Upper lobe of left lung (tissue), 4 donors: ENCODE results near the gene STOM.
A peak's percentile ranks its signal among the peaks of the same experiment; 100 is the strongest.

Experiments used
- CTCF ChIP-seq, 6 experiments: fragments of 450-650 bp in 4 of 6; fragments of 200-600 bp in 2 of 6; sonication (generic) in 2 of 6; IDR thresholded peaks; one replicate each; pipeline ENCODE4 v1.5.1; 2016 to 2019; ENCODE audit warnings: antibody characterized with exemption in 6 of 6
- POLR2A ChIP-seq, 4 donors: fragments of 450-650 bp; IDR thresholded peaks; one replicate each; pipeline ENCODE4 v1.5.1; 2016 to 2017; ENCODE audit warnings: antibody characterized with exemption in 4 of 4, mild to moderate bottlenecking in 2 of 4
- POLR2AphosphoS5 ChIP-seq, 2 donors: sonication (generic); formaldehyde crosslinking; IDR thresholded peaks; one replicate each; pipeline ENCODE4 v1.5.1; 2017; ENCODE audit warnings: antibody characterized with exemption in 2 of 2

DNA sequence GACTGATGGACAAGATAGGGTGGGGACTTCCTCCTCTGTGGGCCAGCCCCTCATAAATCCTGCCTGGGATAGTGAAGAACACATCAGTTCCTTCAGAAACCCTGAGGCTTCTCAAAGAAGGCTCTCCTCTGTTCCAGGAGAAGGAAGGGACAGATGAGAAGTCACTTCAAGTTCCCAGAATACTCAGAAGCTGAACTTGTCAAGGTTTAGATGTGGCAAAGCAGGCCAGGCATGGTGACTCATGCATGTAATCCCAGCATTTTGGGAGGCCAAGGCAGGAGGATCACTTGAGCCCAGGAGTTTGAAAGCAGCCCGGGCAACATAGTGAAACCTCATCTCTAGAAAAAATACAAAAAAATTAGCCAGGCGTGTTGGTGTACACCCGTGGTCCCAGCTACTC, 38.5 kb downstream of the STOM start:
- TF ChIP-seq CTCF (IDR thresholded peaks at IDR 0.05), result peak in 1 of 6 experiments; percentile 12
- TF ChIP-seq POLR2A (IDR thresholded peaks at IDR 0.05), result no peak
- TF ChIP-seq POLR2AphosphoS5 (IDR thresholded peaks at IDR 0.05), result peak in 1 of 2 donors; percentile 25
